Measurements from ENCODE around the gene POR.
"Not testable (repeated sequence)": the region's sequence is repeated elsewhere in the genome, so short reads cannot be mapped to it uniquely, and the experiment has no call there.

Gene POR

GRCh38 chr7:75914655-75915415 lies at the start of gene POR:
POR (plus strand) TSS chr7:75915155; CDS start chr7:75954002, 38,847 bp downstream.
- peak; percentile 95 for DNase-seq (ENCODE audit: low spot score)

GRCh38 chr7:75866114-75866488 lies 48.9 kb upstream of the POR start:
- DNase-seq (ENCODE audit: low spot score): no peak

- peak; percentile 57 for DNase-seq (ENCODE audit: low spot score)
These were observed 48.2 kb upstream of the POR start for GRCh38 chr7:75866489-75867389.

DNA sequence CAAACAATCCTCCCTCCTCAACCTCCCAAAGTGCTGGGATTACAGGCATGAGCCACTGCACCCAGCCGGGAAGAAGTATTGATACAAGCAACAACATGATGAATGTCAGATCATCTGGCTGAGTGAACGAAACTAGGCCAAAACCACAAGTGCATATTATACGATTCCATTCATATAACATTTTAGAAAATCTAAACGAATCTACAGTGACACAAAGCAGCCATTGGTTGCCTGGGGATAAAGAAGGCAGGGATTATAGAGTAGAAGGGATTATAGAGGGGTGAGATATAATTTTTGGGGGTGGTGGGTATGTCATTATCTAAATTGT lies 47.6 kb upstream of the POR start:
- no peak for DNase-seq (ENCODE audit: low spot score)

GRCh38 chr7:75868153-75868552 lies 46.8 kb upstream of the POR start:
- DNase-seq (ENCODE audit: low spot score): no peak

GRCh38 chr7:75869776-75870379 lies 45.1 kb upstream of the POR start:
- no peak for DNase-seq (ENCODE audit: low spot score)

DNA sequence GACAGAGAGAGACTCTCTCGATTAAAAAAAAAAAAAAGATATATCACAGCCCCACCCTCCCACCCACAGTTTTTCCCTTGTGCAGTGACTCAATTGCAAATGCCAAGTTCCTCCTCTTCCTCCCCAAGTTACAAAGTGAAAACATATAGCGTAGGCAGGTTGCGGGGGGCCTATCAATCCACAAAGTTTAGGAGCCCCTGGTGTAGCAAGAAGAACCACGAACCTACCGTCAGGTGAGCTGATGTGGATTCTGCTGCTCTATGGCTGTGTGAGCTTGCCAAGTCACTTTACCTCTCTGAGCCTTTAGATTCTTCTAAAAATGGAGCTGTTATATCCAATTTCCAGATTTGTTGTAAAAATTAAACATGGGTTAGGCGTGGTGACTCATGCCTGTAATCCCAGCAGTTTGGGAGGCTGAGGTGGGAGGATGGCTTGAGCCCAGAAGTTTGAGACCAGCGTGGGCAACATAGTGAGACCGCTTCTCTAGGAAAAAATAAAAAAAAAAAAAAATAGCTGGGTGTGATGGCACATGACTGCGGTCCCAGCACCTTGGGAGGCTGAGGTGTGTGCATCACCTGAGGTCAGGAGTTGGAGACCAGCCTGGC lies 44.3 kb upstream of the POR start:
- no peak for DNase-seq (ENCODE audit: low spot score)

DNA sequence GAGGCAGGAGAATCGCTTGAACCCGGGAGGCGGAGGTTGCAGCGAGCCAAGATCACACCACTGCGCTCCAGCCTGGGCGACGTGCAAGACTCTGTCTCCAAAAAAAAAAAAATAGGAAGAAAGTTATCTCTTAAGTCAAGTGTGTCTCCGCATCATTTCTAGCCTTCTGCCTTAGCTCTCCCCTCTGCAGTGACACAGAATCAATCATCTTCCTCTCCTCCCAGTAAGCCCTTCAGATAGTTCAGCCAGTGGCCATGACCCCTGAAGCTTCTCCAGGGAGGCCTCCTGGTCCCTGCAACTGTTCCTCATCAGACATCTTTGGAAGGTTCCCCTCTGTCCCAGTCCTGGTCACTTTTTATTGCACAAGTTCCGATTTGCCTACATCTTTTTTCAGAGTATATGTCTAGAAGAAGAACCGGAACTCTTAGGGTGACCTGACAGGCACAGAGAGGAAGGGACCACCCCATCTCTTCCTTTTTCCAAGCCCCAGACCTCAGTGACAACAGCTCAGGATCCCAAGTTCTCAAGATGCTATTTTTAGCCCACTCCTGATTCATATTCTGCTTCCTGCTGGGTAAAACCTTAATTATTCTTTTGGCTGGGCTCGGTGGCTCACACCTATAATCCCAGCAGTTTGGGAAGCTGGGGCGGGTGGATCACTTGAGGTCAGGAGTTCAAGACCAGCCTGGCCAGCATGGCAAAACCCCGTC lies 42.7 kb upstream of the POR start:
- DNase-seq (ENCODE audit: low spot score): no peak

DNA sequence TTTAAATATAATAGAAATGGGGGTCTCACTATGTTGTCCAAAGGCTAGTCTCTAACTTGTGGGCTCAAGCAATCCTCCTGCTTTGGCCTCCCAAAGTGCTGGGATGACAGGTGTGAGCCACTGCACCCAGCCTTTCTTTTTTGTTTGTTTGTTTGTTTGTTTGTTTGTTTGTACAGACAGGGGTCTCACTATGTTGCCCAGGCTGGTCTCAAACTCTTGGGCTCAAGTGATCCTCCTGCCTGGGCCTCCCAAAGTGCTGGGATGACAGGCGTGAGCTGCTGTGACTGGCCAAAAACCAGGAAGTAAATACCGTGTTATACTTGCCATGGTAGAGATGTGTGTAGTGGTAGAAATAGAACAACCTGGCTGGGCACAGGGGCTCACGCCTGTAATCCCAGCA lies 40.8 kb upstream of the POR start:
- DNase-seq (ENCODE audit: low spot score): not testable (repeated sequence)

- DNase-seq (ENCODE audit: low spot score): no peak
These were observed 39.6 kb upstream of the POR start for GRCh38 chr7:75875113-75876080.

DNA sequence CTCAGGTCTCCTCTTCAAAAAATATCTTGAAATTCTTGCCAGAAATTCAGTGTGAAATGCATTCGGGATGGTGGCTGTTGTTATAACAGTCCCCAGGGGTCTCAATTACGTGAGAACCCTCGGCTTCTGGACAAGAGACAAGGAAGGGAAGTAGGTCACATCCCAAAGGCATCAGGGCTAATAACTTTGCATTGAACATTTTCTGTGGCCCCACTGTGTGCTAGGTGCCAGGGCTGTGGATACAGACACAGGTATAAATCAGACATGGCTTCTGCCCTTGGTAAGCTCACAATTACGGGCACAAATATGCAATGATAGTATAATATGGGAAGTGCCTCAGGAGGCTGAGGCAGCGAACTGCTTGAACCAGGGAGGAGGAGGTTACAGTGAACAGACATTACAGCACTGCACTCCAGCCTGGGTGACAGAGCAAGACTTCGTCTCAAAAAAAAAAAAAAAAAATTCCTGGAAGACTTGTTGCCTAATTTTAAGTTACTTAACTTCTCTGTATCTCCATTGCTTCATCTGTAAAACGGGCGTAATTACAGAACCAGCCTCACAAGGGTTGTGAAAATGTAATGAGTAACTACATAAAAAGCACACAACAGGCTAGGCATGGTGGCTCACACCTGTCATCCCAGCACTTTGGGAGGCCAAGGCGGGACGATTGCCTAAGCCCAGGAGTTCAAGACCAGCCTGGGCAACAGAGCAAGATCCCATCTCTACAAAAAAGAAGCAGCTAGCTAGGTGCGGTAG lies 38.7 kb upstream of the POR start:
- no peak for DNase-seq (ENCODE audit: low spot score)

- no peak for DNase-seq (ENCODE audit: low spot score)
These were observed 36.6 kb upstream of the POR start for GRCh38 chr7:75878312-75878768.

- peak; percentile 94 for DNase-seq (ENCODE audit: low spot score)
These were observed 36.0 kb upstream of the POR start, which contains the start of gene RHBDD2 for GRCh38 chr7:75878769-75879611. RHBDD2 (plus strand) TSS chr7:75879034; CDS start chr7:75879083, 49 bp downstream.

DNA sequence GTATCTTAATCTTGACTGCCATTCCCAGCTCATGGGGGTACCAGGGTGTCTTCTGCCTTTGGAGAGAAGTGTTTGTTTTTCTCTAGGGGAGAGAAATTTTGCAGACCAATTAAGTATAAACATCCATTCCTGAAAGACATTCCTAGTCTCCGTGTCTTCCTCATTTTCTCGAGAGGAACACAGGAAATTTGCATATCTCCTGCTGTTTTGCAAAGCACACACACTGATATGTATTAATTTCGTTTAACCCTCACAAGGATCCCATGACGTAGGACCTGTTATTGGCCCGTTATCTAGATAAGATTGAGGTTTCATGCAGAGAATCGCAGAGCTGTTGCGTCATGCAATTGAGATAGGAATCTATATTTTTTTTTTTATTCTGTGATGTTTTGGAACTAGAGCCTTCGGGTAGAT lies 35.2 kb upstream of the POR start:
- peak; percentile 12 for DNase-seq (ENCODE audit: low spot score)

GRCh38 chr7:75880242-75880641 lies 34.7 kb upstream of the POR start:
- no peak for DNase-seq (ENCODE audit: low spot score)

DNA sequence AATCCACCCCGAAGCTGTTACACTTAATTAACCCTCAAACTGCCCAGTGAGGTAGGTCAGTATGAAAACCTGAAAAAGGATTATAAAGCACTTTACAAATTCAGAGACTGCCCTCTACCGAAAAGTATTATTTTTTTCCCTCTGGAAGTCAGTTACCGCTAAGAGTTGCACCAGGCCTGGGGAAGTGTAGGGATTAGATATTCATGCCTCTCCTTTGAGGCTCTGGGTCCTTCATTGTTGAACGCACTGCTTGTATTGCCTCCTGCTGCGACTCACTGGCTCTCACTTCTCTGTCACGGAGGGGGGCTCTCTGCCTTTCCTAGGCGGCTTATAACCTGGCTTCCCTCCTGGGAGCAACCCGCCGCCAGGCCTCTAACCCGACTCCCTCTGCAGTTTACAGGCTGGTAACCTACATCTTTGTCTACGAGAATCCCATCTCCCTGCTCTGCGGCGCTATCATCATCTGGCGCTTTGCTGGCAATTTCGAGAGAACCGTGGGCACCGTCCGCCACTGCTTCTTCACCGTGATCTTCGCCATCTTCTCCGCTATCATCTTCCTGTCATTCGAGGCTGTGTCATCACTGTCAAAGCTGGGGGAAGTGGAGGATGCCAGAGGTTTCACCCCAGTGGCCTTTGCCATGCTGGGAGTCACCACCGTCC lies 33.4 kb upstream of the POR start:
- no peak for DNase-seq (ENCODE audit: low spot score)

- DNase-seq (ENCODE audit: low spot score): not testable (repeated sequence)
These were observed 31.6 kb upstream of the POR start for GRCh38 chr7:75883265-75883824.

DNA sequence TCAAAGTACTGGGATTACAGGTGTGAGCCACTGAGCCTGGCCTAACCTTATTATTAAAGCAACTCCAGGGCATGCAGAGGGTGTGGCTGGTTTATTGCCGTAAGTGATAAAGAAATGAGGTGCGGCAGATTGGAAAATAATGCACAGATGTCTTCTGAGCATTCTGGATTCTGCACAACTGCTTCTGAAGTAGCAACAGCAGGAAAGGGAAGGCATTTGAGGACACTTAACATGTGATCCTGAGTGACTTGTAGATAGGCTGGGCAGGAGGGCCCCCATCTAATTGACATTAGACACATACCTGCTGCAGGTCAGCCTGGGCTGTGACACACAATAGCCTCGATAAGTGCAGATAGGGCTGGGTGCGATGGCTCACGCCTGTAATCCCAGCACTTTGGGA lies 30.5 kb upstream of the POR start:
- DNase-seq (ENCODE audit: low spot score): peak; percentile 23
